HG03432 (cell line): ENCODE data around the gene HIVEP3.

Experiments used
- ATAC-seq: cut with Tn5 transposase; IDR thresholded peaks from one replicate; pipeline ENCODE4 v1.9.1; 2021; ENCODE audit warnings: mild to moderate bottlenecking, moderate library complexity; ENCODE audit not compliant: unreplicated experiment

Gene HIVEP3

GRCh38 chr1:41894808-41895483 is 23.8 kb downstream of the HIVEP3 start:
- no peak for ATAC-seq

DNA sequence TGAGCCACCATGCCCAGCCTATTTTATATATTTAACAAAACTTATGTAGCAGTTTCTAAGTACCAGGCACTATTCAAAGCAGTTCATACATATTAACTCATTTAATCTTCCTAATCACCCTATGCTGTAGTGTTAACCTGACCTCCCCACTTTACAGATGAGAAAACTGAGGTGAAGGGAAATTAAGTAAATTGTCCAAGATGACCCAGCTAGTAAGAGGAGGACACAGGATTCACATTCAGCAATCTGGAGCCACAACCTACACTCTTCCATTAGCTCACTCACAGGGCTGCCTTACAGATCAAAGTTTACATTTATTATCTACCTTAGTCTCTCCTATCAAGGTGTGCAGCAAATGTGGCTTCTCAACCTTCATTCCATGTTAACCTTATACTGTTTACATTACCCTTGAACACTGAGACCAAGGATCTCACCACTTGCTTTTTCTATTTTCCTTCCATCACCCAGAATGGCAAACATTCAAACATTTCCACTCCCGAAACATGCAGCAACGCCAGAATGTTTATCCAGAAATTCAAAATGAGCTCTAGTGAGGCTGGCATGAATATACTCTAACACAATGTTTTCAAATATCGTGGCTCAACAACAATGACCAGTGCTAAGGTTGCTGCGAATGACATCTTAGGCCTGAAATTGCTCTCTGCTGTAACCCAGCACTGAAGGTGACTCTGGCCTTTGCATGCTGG is 24.5 kb downstream of the HIVEP3 start:
- ATAC-seq: no peak

GRCh38 chr1:41892301-41892781 is 26.4 kb downstream of the HIVEP3 start:
- no peak for ATAC-seq

DNA sequence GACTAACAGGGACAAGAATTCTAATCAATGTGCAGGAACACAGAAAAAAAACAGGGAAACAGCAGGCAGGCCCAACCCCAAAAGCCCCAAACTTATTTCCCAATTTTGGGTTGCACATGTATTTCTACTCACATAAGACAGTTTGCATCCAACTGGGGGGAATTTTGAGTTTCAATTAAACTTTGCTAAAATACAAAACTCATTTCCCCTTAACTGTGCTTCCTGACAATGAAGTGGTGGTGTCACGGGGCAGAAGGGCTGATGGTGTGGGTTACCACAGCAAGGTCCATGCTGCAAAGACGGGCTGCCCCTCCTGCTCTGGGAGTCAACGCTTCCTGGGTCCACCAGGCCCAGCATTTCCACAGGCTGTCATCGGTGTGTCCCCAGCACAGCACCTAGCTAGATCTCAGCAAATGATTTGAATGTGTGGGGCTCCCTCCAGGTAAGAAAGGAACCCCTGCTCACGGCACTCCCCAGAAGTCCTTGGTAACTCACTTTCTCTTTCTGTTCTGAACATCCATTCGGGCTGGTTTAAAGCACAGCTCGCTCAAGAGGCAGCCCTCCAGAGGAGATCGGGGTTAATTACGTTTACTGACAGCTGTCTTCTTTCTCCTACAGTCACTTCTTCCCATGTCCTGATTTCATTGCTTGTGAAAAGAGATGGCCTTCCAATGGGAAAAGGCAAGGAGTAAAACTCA is 27.4 kb downstream of the HIVEP3 start:
- ATAC-seq: peak; percentile 89

GRCh38 chr1:41890825-41891198 is 27.9 kb downstream of the HIVEP3 start:
- ATAC-seq: no peak

GRCh38 chr1:41889506-41890414 is 29.0 kb downstream of the HIVEP3 start:
- ATAC-seq: no peak

DNA sequence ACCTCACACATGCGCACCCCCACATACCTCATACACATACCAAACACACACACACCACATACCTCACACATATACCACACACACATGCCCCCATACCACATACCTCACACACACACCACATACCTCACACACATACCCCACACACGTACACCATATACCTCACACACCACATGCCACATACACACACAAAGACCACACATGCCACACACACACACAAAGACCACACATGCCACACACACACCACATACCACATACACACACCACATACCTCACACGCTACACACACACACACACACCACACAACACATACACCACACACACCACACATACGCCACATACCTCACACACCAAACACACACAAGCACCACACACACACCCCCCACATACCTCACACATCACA is 30.0 kb downstream of the HIVEP3 start:
- ATAC-seq: no peak

DNA sequence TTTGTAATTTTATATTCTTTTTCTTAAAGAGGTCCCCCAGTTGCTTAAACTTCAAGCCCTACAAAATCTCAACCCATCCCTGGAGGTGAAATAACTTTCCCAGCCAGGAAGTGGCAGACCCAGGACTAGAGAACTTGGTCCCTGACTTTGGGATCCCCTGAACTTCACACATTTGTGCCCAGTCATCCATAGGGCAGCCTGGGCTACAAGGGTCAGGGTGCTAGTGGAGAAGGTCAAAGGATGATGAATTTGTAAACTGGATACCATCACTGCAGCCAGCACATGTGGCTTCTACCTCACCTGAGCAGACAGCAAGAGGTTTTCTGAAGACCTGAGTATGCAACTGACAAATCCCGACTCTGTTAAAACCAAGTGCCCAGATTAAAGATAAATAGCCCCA is 31.4 kb downstream of the HIVEP3 start:
- ATAC-seq: no peak

GRCh38 chr1:41884256-41885230 is 34.2 kb downstream of the HIVEP3 start:
- no peak for ATAC-seq

GRCh38 chr1:41883507-41883906 is 35.2 kb downstream of the HIVEP3 start:
- ATAC-seq: no peak

DNA sequence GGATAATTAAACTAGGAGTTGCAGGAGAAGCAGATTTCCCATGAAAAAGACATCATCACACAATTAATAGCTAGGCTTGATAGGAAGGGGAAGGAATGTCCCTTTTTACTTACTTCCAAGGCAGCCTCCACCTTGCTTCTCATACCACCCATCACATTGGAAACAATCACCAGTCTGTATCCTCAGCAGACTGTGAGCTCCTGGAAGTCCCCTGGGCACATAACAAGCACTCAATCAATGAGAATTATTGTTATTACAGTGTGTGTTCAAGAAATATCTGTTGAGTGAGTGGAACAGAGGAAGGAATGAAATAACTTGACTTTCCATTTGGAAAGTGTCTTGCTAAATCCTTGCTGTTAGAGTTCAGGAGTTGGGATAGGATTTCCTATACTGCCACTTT is 36.2 kb downstream of the HIVEP3 start:
- ATAC-seq: no peak

DNA sequence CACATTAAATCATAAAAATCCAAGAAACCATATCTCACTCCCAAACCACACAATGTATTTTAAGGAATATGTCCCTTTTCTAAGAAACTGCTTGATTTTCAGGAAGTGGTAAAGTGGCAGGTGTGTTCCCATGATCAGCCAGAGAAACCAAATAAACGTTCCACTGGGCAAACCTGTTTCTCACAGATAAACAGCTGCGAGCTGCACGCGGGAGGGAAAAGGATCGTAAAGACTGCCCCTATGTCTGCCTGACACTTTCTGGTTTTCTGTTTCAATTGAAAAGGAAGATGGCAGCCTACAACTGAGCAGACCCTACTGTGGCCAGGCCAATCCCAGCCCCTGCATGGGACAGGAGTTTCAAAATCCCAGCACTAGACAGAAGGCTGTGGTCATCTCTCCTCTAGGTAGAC is 36.6 kb downstream of the HIVEP3 start:
- no peak for ATAC-seq

- ATAC-seq: no peak
Measured at GRCh38 chr1:41880950-41881885, 37.5 kb downstream of the HIVEP3 start.

GRCh38 chr1:41880261-41880660 is 38.5 kb downstream of the HIVEP3 start:
- no peak for ATAC-seq

DNA sequence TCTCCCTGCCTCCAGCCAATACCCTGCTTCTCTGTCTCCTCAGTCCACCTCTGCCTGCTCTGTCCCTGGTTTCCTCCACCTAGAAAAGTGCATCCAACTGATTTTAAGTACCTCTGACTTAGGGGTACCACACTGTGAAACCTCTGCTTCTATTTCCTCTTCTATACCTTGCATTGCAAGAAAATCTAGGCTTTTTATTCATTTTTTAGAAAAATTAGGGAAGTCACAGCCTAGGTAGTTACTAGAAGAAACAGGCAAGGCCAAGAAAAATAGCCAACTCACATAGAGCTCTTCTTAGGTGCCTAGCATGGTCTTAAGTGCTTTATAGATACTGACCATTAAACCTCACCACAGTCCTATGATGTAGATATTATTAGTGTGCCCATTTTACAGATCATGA is 39.1 kb downstream of the HIVEP3 start:
- no peak for ATAC-seq

- no peak for ATAC-seq
Measured at GRCh38 chr1:41878911-41879310, 39.8 kb downstream of the HIVEP3 start.

DNA sequence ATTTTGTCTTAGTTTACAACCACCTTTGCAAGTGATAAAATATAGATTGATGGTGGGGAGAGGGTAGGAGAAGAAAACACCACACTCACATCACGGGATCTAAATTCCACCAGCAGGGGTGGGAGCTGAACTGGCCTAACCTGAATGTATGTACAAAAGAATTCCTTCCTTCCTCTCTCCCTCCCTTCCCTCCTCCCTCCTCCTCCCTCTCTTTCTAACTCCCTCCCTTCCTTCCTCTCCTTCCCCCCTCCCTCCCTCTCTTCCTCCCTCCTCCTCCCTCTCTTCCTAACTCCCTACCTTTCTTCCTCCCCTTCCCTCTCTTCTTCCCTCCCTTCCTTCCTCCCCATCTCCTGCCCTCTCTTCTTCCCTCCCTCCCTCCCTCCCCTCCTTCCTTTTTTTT is 40.2 kb downstream of the HIVEP3 start:
- ATAC-seq: no peak

DNA sequence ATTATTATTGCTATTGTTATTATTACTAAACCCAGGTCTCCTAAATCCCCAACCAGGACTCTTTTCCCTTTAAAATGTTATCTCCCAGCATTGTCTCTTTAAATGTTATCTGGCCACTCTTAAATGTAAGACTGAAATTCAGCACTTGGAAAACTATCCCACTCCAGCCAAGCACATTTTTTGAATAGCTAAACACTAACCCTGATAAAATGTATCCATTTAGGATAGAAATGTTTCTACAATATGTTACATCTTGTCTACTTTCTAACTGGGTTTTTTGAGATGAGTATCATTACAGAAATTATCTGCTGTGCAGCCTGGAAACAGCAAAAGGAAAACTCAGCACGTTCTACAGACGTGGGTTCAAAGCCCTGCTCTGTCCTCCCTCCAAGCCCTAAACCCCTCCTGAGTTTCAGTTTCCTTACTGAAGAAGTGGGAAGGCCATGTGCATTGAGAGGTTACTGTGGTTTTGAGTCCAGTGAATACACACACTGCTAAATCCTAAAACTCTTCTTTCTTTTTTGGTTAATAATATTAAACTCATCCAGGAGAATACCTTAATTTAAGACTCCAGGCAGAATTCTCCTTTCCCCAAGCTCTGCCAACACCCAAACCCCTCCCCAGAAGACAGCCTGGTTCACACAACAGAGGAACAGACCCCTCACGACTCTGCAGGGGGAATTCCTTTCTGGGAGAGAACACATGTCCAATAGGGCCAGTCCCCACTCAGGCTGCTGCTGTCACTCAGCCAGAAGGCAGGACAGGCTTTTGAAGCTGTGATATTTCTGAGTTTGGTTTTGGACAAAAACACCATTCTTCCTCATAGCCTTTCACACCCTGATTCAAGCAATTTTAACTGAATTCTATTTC is 41.9 kb downstream of the HIVEP3 start:
- no peak for ATAC-seq
